HL-60 (cell line): ENCODE measurements around the gene SACS.
"Not testable (repeated sequence)": the region's sequence is repeated elsewhere in the genome, so short reads cannot be mapped to it uniquely, and the experiment has no call there.

Source experiments
- DNase-seq, 2 experiments: peaks; one replicate each; pipeline ENCODE4 v3.0.0-alpha.2; 2010 to 2020; ENCODE audit warnings: low read depth in 1 of 2, low spot score in 1 of 2
- H3K27ac ChIP-seq: fragments of 250-450 bp; sonication (Bioruptor Pico); replicated peaks from 2 replicates; pipeline ENCODE4 v1.5.1; 2020; ENCODE audit warnings: mild to moderate bottlenecking, moderate library complexity
- H3K27me3 ChIP-seq: fragments of 250-450 bp; sonication (Bioruptor Pico); 2 replicates; pipeline ENCODE4 v1.5.1; 2021; ENCODE audit warnings: mild to moderate bottlenecking, moderate library complexity; ENCODE audit not compliant: insufficient read depth, poor library complexity, severe bottlenecking
- H3K4me3 ChIP-seq: replicated peaks from 2 replicates; pipeline ENCODE4 v1.5.1; 2011; ENCODE audit warnings: mild to moderate bottlenecking, control low read depth, low read length; ENCODE audit not compliant: insufficient read depth
- CTCF ChIP-seq: IDR thresholded peaks from one replicate; pipeline ENCODE4 v1.5.1; 2011; ENCODE audit warnings: low read length, control low read depth, inconsistent platforms; ENCODE audit not compliant: insufficient read depth
- GABPA ChIP-seq: IDR thresholded peaks from 2 replicates; pipeline ENCODE4 v1.6.1; 2012; ENCODE audit warnings: low read depth
- POLR2AphosphoS5 ChIP-seq: IDR thresholded peaks from 2 replicates; pipeline ENCODE4 v1.6.1; 2012; ENCODE audit warnings: low read depth
- REST ChIP-seq: IDR thresholded peaks from 2 replicates; pipeline ENCODE4 v1.6.1; 2012; ENCODE audit warnings: low read depth; ENCODE audit not compliant: insufficient replicate concordance
- SPI1 ChIP-seq: IDR thresholded peaks from 2 replicates; pipeline ENCODE4 v1.6.1; 2012; ENCODE audit warnings: low read depth, mild to moderate bottlenecking, borderline replicate concordance

Gene SACS

GRCh38 chr13:23440821-23441618, 7.5 kb upstream of the SACS start:
- TF ChIP-seq CTCF, result no peak
- no peak for TF ChIP-seq GABPA
- TF ChIP-seq POLR2AphosphoS5, result no peak
- no peak for TF ChIP-seq SPI1
- no peak for TF ChIP-seq REST
- DNase-seq, result no peak
- no peak overlapping the region for H3K27ac ChIP-seq
- H3K27me3 ChIP-seq, result no peaks in the 10 kb centered on the region
- H3K4me3 ChIP-seq, result no peak overlapping the region

GRCh38 chr13:23440324-23440723, 6.8 kb upstream of the SACS start:
- not testable (repeated sequence) for H3K4me3 ChIP-seq, H3K27me3 ChIP-seq, H3K27ac ChIP-seq, DNase-seq

- no peak for DNase-seq
- H3K27me3 ChIP-seq, result no peaks in the 10 kb centered on the region
- TF ChIP-seq POLR2AphosphoS5 (no peak), REST (no peak), SPI1 (no peak), GABPA (no peak), CTCF (no peak)
- H3K27ac ChIP-seq, result no peak overlapping the region
- H3K4me3 ChIP-seq, result no peak overlapping the region
Observed at GRCh38 chr13:23437916-23438315, 4.4 kb upstream of the SACS start.

- no peak for DNase-seq
- no peak overlapping the region for H3K27ac ChIP-seq
- H3K27me3 ChIP-seq, result no peaks in the 10 kb centered on the region
- H3K4me3 ChIP-seq, result no peak overlapping the region
- TF ChIP-seq REST (no peak), SPI1 (no peak), GABPA (no peak)
Observed at GRCh38 chr13:23436680-23437079, 3.2 kb upstream of the SACS start.
